Measurements from ENCODE around the gene PTPRE.

Gene PTPRE

DNA sequence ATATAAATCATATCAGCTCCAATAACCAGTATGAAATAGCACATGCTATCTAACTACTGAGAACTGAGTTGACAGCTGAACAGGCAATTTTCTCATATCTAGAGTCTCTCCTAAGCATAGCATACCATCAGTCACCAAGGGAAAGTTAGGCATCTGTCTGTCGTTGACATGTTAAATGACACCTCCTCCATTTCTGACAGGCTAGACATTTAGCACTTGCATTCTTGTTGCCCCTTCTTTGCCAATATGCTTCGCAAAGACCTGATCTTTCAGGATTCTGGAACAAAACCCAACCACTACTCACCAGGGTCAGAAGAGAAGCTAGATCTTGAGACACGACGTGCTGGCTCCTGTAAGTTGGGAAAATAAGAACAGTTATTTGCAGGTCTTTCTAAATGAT is 209.3 kb downstream of the PTPRE start:
- H3K9ac ChIP-seq (ENCODE audit: low read depth, low read length), result no peak overlapping the region
- H3K4me3 ChIP-seq (ENCODE audit: low read depth, low read length), result no peak overlapping the region
- H3K4me1 ChIP-seq (ENCODE audit: control insufficient read depth, insufficient read depth, low read length), result no peaks in the 10 kb centered on the region
- no peaks in the 10 kb centered on the region for H3K27me3 ChIP-seq (ENCODE audit: control insufficient read depth, insufficient read depth, low read length)
- H3K27ac ChIP-seq (ENCODE audit: low read depth, low read length), result no peak overlapping the region
- no peaks in the 10 kb centered on the region for H3K9me3 ChIP-seq (ENCODE audit: control insufficient read depth, insufficient read depth, low read length)
- H3K36me3 ChIP-seq (ENCODE audit: control insufficient read depth, insufficient read depth, low read length), result peaks cover 86% of the 10 kb centered on the region

DNA sequence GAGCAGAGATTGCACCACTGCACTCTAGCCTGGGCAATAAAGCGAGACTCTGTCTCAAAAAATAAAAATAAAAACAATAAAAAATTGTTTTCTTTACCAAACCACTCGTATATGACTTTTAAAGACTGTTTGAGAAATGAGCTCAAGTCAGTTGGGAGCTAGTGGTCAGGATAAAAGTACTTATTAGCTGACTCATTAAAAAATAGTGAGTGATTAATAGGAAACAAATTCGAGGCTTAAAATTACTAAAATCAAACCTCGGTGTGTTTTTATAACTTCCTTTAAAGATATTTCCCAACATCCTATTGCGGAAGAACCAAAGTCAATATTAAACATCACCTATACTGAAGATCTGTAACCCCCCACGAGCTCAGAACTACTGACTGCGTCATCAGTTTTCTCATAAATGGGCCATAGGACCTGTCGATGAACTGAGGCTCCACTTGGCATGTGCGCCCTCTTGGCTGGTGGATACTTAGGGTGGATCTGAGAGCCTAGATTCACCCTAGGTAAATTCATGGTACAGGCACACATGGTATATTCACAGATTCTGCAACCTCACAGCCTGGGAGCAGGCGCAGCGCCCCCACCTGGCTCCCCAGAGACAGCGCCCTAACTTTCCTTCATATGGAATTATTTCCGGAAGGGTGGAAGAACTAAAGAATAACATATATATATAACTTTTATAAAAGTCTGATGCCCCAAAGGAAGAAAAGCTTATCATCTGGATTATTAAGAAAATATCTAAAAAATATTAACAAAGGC is 210.1 kb downstream of the PTPRE start:
- Histone ChIP-seq H3K4me1 (ENCODE audit: control insufficient read depth, insufficient read depth, low read length) (no peaks in the 10 kb centered on the region), H3K9ac (ENCODE audit: low read depth, low read length) (no peak overlapping the region), H3K27ac (ENCODE audit: low read depth, low read length) (no peak overlapping the region), H3K9me3 (ENCODE audit: control insufficient read depth, insufficient read depth, low read length) (no peaks in the 10 kb centered on the region), H3K36me3 (ENCODE audit: control insufficient read depth, insufficient read depth, low read length) (peaks cover 84% of the 10 kb centered on the region), H3K4me3 (ENCODE audit: low read depth, low read length) (no peak overlapping the region), H3K27me3 (ENCODE audit: control insufficient read depth, insufficient read depth, low read length) (no peaks in the 10 kb centered on the region)

DNA sequence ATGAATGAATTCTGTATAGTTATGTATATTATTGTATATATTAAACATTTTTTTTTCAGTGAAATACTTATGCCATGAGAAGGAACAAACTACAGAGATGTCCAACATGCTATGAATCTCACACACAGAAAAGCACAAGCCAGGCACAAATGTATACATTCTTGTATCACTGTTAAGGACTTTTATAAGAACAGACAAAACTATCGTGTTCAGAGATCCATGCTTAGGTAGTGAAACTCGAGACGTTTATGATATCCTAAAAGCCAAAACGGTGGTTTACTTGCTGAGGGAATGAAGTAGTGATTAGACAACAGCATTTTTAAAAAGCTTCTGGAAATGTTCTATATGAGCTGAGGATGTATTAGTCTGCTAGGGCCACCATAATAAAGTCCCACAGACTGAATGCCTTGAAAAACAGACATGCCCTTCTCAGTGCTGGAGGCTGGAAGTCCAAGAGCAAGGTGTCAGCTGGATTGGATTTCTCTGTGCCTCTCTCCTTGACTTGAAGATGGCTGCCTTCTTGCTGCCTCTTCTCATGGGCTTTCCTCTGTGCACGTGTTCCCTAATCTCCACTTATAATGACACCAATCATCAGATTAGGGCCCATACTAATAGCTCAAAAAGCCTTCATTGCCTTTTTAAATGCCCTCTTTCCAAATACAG is 215.0 kb downstream of the PTPRE start:
- no peak overlapping the region for H3K27ac ChIP-seq (ENCODE audit: low read depth, low read length)
- peaks cover 48% of the 10 kb centered on the region for H3K36me3 ChIP-seq (ENCODE audit: control insufficient read depth, insufficient read depth, low read length)
- H3K4me3 ChIP-seq (ENCODE audit: low read depth, low read length), result no peak overlapping the region
- H3K4me1 ChIP-seq (ENCODE audit: control insufficient read depth, insufficient read depth, low read length), result peaks cover 10% of the 10 kb centered on the region
- H3K9ac ChIP-seq (ENCODE audit: low read depth, low read length), result no peak overlapping the region
- H3K9me3 ChIP-seq (ENCODE audit: control insufficient read depth, insufficient read depth, low read length), result no peaks in the 10 kb centered on the region
- no peaks in the 10 kb centered on the region for H3K27me3 ChIP-seq (ENCODE audit: control insufficient read depth, insufficient read depth, low read length)

DNA sequence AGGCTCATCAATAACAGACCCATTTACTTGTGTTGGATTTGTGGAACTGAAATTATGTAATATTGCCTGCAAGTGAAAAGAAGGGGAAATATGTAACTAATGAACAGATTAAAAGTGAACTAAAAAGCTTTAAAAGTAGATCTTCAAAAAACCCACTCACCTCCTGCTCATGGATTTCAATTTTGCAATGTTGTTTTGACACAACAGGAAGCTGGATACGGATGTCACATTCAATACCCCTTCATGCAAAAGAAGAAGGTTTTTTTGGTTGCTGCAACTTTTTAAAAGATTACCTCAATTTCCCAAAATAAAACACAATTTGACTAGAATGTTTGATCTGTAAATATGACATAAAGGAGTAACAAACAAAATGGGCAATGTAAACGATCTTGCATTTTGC is 216.0 kb downstream of the PTPRE start:
- Histone ChIP-seq H3K36me3 (ENCODE audit: control insufficient read depth, insufficient read depth, low read length) (peaks cover 40% of the 10 kb centered on the region), H3K9me3 (ENCODE audit: control insufficient read depth, insufficient read depth, low read length) (no peaks in the 10 kb centered on the region), H3K9ac (ENCODE audit: low read depth, low read length) (no peak overlapping the region), H3K4me1 (ENCODE audit: control insufficient read depth, insufficient read depth, low read length) (peaks cover 14% of the 10 kb centered on the region), H3K27me3 (ENCODE audit: control insufficient read depth, insufficient read depth, low read length) (no peaks in the 10 kb centered on the region), H3K27ac (ENCODE audit: low read depth, low read length) (no peak overlapping the region), H3K4me3 (ENCODE audit: low read depth, low read length) (no peak overlapping the region)

DNA sequence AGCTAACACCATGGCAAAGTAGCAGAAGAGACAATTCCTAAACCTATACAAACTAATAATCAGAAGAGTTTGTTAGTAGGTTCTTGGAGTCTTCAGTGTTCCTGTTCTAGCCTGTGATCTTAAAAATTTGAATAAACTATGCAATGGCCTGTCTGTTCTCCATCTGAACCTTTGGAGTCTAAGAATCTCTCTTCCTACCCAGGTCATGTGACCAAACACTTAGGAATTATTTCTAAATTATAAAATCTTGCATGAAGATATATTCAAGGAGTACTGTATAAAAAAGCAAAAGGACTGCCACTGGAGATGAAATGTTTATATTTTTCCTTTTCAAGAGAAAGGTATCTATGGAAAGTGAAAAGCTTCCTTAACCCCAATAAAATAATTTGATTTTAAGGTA is 216.9 kb downstream of the PTPRE start:
- H3K27me3 ChIP-seq (ENCODE audit: control insufficient read depth, insufficient read depth, low read length), result no peaks in the 10 kb centered on the region
- no peak overlapping the region for H3K27ac ChIP-seq (ENCODE audit: low read depth, low read length)
- no peaks in the 10 kb centered on the region for H3K9me3 ChIP-seq (ENCODE audit: control insufficient read depth, insufficient read depth, low read length)
- peaks cover 34% of the 10 kb centered on the region for H3K36me3 ChIP-seq (ENCODE audit: control insufficient read depth, insufficient read depth, low read length)
- H3K4me3 ChIP-seq (ENCODE audit: low read depth, low read length), result no peak overlapping the region
- H3K9ac ChIP-seq (ENCODE audit: low read depth, low read length), result no peak overlapping the region
- H3K4me1 ChIP-seq (ENCODE audit: control insufficient read depth, insufficient read depth, low read length), result peaks cover 14% of the 10 kb centered on the region

DNA sequence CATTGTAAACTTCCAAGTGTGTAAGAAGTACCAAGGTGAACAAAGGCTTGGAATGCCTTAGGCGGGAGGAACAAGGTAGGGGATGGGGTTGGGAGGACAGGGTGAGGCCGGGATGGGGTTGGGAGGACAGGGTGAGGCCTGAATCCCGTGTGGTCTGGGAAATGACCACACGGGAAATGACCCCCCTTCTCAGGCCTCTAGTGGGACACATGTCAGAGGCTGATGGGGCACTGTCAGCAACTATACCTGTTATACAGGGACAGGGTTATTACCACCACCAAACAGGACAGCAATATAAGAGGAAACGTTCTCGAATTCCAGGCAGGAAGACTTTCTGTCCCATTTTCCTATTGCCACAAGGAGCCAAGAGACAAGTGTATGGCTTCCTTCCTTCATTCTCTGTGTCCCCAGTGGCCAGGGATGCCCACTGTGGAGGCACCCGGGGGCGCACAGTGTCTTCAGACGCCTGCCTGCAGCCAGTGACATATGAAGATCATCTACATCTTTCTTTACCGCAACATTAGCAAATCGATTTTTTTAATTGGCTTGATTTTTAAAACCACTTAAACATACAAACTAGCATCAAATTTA is 218.0 kb downstream of the PTPRE start:
- H3K9me3 ChIP-seq (ENCODE audit: control insufficient read depth, insufficient read depth, low read length), result no peaks in the 10 kb centered on the region
- H3K27ac ChIP-seq (ENCODE audit: low read depth, low read length), result no peak overlapping the region
- peaks cover 23% of the 10 kb centered on the region for H3K36me3 ChIP-seq (ENCODE audit: control insufficient read depth, insufficient read depth, low read length)
- H3K4me1 ChIP-seq (ENCODE audit: control insufficient read depth, insufficient read depth, low read length), result peaks cover 14% of the 10 kb centered on the region
- no peaks in the 10 kb centered on the region for H3K27me3 ChIP-seq (ENCODE audit: control insufficient read depth, insufficient read depth, low read length)
- peak overlapping the region; percentile 85 for H3K4me3 ChIP-seq (ENCODE audit: low read depth, low read length)
- peak overlapping the region; percentile 67; the same call in 1 of the 2 replicates for H3K9ac ChIP-seq (ENCODE audit: low read depth, low read length)

DNA sequence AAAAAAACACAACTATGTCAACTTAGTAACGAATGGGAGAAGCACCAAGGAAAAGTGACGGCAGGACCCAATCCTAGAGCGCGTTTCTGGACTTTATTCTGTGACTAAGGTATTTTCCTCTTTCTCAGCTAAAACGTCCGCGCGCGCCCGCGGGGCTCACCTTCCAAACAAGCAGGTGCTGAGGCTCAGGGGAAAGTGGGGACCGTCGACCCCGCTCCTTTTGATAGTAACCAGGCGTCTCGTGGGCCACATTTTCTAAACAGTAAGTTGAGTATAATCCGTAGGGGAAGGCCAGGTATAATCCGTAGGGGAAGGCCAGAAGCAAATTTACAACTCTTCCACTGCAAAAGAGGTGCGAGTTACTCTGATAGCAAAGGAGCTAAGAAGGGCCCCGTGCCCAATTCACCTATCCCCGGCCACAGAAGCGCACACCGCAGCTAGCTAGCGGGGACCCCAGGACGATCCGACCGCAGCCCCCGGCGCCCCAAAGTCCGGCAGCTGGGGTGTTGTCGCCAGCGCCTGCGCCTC is 218.6 kb downstream of the PTPRE start:
- Histone ChIP-seq H3K27me3 (ENCODE audit: control insufficient read depth, insufficient read depth, low read length) (no peaks in the 10 kb centered on the region), H3K9ac (ENCODE audit: low read depth, low read length) (peak overlapping the region; percentile 67), H3K9me3 (ENCODE audit: control insufficient read depth, insufficient read depth, low read length) (no peaks in the 10 kb centered on the region), H3K4me1 (ENCODE audit: control insufficient read depth, insufficient read depth, low read length) (peaks cover 14% of the 10 kb centered on the region), H3K36me3 (ENCODE audit: control insufficient read depth, insufficient read depth, low read length) (peaks cover 23% of the 10 kb centered on the region), H3K4me3 (ENCODE audit: low read depth, low read length) (peak overlapping the region; percentile 85), H3K27ac (ENCODE audit: low read depth, low read length) (no peak overlapping the region)

DNA sequence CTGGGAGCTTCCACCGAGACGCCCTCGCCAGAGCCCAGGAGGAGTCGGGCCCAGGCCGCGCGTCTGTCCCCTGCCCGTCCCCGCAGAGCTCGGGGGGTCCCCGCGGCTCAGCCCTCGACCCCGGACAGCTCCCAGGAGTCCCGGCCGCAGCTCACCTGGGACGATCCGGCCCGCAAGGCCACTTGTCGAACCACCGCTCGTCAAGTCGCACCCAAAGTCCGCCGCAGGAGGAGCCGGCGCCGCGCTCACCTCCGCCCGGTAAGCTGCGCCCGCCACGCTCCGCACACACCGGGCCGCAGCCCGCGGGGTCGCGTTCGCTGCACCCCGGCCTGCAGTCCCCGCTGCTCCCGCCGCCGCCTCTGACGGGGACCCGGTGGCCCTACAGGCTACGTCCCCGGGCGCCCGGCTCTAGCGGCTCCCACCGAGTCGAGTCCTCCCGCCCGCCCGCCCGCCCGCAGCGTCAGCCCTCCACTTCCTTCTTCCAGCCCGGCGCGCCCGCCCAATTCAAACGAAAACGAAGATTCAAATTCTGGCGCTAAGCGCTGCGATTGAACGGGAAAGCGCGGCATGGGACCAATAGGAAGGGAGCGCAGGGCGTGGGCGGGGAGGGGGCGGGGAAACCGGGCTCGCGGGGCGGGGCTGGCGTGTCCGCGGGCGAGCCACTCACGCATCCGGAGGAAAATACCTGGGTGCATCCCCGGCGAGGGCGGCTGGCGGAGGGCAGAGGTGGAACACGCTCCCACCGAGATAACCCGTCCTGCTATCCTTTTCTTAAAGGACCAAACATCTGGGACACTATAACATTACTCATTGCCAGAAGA is 219.3 kb downstream of the PTPRE start, which contains the start of gene MKI67:
Gene MKI67, minus strand, starts transcription at position 480 of the 821 bp plus-strand sequence. CDS start 756 bp downstream, outside the sequence.
- Histone ChIP-seq H3K27ac (ENCODE audit: low read depth, low read length) (peak within 1 kb of the TSS; percentile 35), H3K4me3 (ENCODE audit: low read depth, low read length) (peak within 1 kb of the TSS; percentile 85), H3K4me1 (ENCODE audit: control insufficient read depth, insufficient read depth, low read length) (peaks cover 14% of the 10 kb centered on the region), H3K36me3 (ENCODE audit: control insufficient read depth, insufficient read depth, low read length) (peaks cover 17% of the 10 kb centered on the region), H3K9me3 (ENCODE audit: control insufficient read depth, insufficient read depth, low read length) (no peaks in the 10 kb centered on the region), H3K9ac (ENCODE audit: low read depth, low read length) (peak within 1 kb of the TSS; percentile 67), H3K27me3 (ENCODE audit: control insufficient read depth, insufficient read depth, low read length) (no peaks in the 10 kb centered on the region)

DNA sequence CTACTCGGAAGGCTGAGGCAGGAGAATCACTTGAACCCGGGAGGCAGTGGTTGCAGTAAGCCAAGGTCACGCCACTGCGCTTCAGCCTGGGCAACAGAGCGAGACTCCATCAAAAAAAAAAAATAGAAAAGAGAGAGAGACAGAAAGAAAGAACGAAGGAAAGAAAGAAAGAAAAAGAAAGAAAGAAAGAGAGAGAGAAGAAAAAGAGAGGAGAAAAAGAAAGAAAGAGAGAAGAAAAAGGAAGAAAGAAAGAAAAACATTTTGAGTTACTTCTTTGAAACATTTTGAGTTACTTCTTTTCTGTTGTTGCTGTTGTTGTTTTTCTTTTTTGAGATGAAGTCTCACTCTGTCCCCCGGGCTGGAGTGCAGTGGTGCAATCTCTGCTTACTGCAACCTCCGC is 221.7 kb downstream of the PTPRE start:
- no peaks in the 10 kb centered on the region for H3K27me3 ChIP-seq (ENCODE audit: control insufficient read depth, insufficient read depth, low read length)
- H3K27ac ChIP-seq (ENCODE audit: low read depth, low read length), result no peak overlapping the region
- H3K4me3 ChIP-seq (ENCODE audit: low read depth, low read length), result no peak overlapping the region
- H3K9ac ChIP-seq (ENCODE audit: low read depth, low read length), result no peak overlapping the region
- peaks cover 14% of the 10 kb centered on the region for H3K4me1 ChIP-seq (ENCODE audit: control insufficient read depth, insufficient read depth, low read length)
- H3K36me3 ChIP-seq (ENCODE audit: control insufficient read depth, insufficient read depth, low read length), result no peaks in the 10 kb centered on the region
- H3K9me3 ChIP-seq (ENCODE audit: control insufficient read depth, insufficient read depth, low read length), result no peaks in the 10 kb centered on the region

DNA sequence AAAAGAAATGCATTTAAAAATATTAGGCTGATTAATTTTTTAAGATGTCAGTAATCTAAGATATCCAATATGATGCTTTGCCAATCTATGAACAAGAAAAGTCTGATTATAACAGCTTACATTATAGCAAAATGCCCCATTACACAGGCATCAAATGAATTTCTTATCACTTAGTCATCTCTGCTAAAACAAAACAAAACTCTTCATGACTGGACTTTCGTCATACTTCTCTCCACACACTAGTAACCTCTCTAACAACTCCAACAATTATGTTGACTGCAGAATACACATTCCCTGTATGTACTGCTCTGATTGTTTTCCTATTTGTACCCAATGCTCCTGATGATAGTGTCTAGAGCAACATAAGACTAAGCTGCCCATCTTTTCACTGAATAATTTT is 223.1 kb downstream of the PTPRE start:
- H3K27ac ChIP-seq (ENCODE audit: low read depth, low read length), result no peak overlapping the region
- no peaks in the 10 kb centered on the region for H3K36me3 ChIP-seq (ENCODE audit: control insufficient read depth, insufficient read depth, low read length)
- no peak overlapping the region for H3K9ac ChIP-seq (ENCODE audit: low read depth, low read length)
- peaks cover 6% of the 10 kb centered on the region for H3K4me1 ChIP-seq (ENCODE audit: control insufficient read depth, insufficient read depth, low read length)
- H3K4me3 ChIP-seq (ENCODE audit: low read depth, low read length), result no peak overlapping the region
- H3K9me3 ChIP-seq (ENCODE audit: control insufficient read depth, insufficient read depth, low read length), result no peaks in the 10 kb centered on the region
- no peaks in the 10 kb centered on the region for H3K27me3 ChIP-seq (ENCODE audit: control insufficient read depth, insufficient read depth, low read length)
